TTC549 (cell line): Measurements from ENCODE around the gene PEAK1.

Experiments used
- FAIRE-seq: peaks from 2 replicates; lab custom pipeline; 2012; peaks lifted over from hg19 to GRCh38; lab: Jason Lieb, UNC

Gene PEAK1

DNA sequence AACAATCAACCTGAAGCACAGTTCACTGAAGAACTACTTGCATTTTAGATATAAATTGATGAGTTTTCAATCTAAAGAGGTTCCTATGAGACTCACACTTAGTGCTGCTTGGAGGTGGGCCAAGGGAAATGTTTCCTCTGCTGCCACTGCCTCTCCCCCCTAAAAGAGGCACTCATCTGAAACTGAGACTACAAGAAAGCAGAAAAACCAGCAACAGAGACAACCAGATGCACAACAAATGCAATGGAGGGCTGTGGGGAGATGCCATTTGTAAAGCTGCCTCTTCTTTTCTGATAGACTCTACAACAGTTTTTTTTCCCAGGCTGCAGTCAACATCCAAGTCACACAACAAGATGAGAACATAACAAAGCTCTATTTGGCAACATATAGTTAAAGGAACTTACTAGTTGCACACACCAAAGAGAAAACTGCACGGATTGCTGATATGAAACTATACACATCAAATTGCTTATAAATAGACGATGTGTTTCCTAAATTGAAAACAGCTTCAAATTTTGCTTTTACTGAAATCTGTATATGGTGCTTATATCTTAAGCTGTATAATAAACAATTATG is 360.0 kb downstream of the PEAK1 start:
- no peak for FAIRE-seq

DNA sequence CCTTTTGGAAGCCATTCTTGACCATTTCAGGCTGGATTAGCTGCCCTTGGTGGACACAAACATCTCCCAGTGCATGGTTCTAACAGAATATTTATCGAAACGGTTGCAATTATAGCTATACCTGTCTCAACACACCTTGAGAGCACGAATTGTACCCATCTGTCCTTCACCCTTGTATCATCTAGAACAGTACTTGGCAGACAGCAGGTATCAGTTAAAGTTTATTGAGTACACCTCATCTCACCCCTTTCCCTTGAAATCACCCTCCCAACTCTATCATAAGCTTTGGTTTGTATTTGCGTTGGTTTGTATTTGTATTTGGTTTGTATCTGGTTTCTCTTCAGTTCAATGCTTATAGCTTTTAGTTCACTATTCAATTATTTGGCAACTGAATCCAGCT is 361.4 kb downstream of the PEAK1 start:
- FAIRE-seq = no peak

DNA sequence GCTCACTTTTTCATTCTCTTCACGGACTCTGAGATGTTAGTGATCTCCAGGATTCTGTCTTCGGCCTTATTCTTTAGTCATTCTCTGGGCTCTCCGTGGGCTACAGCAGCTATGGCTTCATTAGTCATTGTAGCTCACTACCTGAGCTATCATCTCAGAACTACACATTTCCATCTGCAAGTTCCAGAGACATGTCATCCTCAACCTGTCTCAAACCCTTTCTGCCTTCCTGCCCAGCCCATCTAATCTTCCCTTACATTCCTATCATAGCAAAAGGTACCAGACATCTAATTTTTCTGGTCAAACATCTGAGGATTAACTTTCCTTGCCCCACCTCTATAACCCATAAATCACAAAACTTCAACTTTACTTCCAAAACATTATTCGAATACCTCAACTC is 362.2 kb downstream of the PEAK1 start:
- no peak for FAIRE-seq

DNA sequence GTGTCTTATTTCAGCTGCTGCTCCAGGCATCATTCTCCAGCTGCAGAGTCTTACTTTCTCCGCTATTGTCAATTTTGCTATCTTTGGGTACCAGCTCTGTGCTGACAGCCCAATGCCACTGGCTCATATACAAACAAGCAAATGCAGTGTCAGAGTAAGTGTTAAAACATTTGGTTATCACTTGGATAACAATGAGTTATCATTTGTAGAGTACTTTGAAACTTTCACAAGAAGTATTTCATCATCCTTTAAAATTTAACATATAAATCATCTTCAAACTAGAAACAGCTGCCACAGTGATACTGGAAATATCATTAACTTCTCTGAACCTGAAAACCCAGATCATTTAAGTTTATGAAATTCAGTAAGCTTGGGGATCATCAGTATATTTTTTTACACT is 362.8 kb downstream of the PEAK1 start:
- FAIRE-seq = no peak

DNA sequence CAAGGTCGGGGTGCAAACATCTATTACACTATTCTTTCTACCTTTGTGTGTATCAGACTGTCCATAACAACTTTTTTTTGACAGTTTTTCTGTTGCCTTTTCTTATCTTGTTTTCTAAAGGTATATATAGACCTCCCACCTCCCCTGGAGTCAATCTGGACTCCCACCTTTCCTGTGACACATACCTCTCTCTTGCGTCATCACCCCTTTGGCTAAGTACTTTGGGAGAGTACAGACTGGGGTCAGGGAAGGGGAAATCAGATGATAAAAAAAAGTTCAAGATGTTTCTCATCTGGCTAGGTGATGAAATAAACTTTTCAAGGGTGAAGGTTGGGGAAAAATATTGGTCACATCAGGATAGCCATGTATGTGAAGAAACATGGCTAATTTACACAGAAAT is 366.2 kb downstream of the PEAK1 start:
- no peak for FAIRE-seq

DNA sequence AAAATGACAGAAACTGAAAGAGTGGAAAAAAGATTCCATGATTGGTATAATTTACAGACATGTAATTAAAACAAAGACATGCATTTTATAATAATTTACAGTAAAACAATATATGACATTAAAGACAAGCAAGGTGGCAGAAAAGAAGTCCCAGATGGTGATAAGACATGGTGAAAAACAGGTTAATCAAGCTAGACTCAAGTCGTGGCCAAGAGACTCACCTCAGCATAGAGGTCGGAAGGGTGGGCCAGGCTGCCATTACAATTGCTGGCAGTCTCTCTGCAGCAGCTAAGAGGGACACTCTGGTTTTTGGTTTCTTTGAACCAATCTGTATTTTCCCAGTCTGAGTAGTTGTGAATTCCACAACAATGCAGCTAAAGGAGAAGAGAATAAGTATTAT is 367.3 kb downstream of the PEAK1 start:
- no peak for FAIRE-seq
